Measurements from ENCODE around the gene CDH4.

The CDH4 gene

GRCh38 chr20:61719691-61720347, 467.8 kb downstream of the CDH4 start:
- DNase-seq (ENCODE audit: low read depth), result peak; percentile 37

GRCh38 chr20:61720348-61720696, 468.3 kb downstream of the CDH4 start:
- DNase-seq (ENCODE audit: low read depth), result no peak

GRCh38 chr20:61722146-61722678, 470.2 kb downstream of the CDH4 start:
- no peak for DNase-seq (ENCODE audit: low read depth)

DNA sequence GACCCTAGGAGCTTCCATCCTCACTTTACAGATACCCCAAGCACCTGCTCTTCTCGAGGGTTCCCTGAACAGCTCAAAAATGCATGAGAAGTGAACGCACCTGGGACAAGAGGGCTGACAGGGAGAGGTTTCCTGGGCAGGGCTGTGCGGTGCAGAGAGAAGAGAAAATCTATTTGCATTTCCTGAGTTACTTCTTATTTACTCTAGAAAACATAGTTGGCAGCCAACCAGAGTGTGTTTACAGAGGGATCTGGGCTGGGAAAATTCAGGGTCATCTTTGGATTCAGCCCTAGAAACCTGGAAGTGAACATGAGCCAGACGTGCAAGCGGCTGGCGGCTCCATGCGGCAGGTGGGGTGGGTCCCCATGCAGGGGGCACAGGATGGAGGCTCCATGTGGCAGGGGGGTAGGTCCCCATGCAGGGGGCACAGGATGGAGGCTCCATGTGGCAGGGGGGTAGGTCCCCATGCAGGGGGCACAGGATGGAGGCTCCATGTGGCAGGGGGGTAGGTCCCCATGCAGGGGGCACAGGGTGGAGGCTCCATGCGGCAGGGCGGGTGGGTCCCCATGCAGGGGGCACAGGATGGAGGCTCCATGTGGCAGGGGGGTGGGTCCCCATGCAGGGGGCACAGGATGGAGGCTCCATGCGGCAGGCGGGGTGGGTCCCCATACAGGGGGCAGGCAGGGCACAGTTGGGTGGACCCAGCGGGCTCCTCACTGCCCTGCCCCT, 471.6 kb downstream of the CDH4 start:
- no peak for DNase-seq (ENCODE audit: low read depth)

DNA sequence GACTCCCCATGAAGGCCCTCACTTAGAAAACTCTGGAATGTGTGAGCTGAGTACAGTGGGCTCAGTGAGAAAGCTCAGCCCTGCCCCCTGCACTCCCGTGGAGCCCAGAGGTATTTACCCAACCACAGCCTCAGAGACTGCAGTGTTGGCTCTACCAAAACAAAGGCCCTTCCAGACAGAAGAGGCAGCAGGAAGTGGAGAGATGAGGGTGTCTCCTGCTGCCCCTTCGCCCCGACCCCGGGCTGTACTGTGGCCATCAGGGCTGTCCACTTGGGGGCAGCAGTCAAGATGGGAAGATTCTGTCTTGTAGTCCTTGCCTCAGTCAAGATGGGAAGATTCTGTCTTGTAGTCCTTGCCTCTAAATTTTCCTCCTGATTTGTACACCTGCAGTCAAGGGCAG, 472.3 kb downstream of the CDH4 start:
- DNase-seq (ENCODE audit: low read depth), result no peak

DNA sequence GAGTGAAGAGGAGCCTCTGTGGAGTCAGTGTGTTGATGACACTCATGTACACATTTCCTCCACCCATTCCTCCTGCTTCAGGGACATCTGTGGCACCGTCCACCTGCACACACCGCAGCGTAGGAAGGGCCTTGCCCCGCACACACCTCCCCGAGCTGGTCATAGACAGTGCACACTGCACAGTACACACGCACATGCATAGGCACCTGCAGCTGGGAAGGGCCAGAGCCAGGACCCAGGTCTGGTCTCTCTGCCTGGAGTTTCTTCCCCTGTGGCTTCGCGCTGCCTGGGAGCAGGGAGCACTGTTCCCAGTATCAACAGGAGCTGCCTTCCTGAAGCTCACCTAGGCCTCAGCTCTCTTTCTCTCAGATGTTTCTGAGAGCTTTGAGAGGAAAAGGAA, 473.1 kb downstream of the CDH4 start:
- DNase-seq (ENCODE audit: low read depth), result no peak

DNA sequence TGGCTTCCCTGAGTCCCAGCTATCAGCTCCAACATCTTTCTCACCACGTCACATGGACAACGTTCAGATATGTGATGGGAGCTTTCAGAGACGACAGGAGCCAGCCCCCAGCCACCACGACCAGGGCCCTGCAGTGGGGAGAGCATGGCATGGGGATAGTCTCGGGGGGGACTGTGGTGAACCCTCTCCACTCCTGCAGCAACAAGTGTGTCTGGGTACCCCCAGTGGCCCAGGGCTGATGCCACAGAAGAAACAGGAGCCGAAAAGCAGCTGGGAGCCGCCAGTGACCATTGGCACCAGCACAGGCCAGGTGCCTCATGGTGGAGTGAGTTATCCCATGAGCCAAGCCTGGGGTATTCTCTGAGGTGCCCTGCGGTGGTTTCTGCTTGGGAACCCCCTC, 473.9 kb downstream of the CDH4 start:
- no peak for DNase-seq (ENCODE audit: low read depth)

- no peak for DNase-seq (ENCODE audit: low read depth)
Observed at GRCh38 chr20:61726979-61727378, 474.9 kb downstream of the CDH4 start.

DNA sequence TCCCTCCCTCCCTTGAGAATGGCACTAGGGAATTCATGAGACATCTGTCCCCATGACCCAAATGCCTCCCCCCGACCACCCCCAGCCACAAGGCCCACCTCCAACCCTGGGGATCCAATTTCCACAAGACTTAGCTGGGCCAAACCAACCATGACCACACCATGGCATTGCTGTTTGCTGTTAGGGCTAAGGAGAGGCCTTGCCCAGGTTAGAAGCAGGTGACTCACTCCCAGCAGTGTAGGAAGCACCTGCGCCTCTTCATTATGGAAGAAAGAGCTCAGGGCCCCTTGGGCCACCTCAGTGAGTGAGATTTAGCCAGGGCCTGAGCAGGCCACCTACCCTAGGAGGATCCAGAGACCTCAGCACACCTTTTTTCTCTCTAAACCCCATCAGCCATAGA, 475.7 kb downstream of the CDH4 start:
- no peak for DNase-seq (ENCODE audit: low read depth)

GRCh38 chr20:61728326-61728725, 476.3 kb downstream of the CDH4 start:
- DNase-seq (ENCODE audit: low read depth), result no peak

DNA sequence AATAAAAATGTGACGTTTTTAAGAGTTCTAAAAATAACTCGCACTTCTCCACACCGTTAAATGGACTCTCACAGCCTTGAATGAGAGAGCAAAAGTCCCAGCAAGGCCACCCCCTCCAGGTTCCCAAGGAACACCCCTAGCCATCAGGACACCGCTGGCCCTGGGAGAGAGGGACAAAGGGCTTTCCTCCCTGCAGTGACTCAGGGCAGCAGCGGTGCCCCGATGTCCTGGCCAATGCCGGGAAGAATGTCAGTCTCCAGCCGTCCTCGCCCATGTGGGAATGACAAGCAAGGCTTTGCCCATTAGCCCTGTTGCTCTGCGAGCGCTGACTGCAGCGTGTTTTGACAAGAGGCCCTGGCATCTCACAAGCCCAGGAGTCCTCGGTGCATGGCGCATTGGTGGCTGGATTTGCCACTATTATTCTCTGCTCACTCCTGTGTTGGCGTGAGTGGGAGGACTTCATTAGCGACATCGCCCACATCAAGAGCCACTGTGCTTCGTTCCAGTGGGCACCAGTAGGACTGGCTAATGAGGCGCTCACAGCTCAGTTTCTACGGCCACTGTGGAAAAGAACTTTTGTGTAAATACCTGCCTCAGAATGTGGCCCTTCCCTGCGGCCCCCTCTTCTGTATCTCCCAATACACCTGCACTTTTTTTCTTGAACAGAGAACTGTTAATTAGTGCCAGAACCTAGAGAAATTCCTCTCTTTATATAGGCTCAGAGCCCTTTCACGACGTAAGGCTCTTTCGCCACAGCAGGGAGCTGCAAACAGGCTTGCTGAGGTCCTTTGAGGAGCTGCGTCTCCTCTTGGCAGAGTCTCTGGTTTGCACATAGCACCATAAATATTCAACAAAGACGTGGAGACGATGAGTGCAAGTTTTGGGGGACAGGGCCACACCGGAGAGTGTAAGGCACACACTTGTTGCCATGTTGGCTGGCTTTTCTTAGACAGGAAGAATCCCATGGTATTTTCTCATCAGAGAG, 477.0 kb downstream of the CDH4 start:
- DNase-seq (ENCODE audit: low read depth), result no peak

- DNase-seq (ENCODE audit: low read depth), result no peak
Observed at GRCh38 chr20:61730631-61731362, 478.7 kb downstream of the CDH4 start.

GRCh38 chr20:61731363-61732181, 479.5 kb downstream of the CDH4 start:
- no peak for DNase-seq (ENCODE audit: low read depth)

- no peak for DNase-seq (ENCODE audit: low read depth)
Observed at GRCh38 chr20:61732511-61733210, 480.6 kb downstream of the CDH4 start.

DNA sequence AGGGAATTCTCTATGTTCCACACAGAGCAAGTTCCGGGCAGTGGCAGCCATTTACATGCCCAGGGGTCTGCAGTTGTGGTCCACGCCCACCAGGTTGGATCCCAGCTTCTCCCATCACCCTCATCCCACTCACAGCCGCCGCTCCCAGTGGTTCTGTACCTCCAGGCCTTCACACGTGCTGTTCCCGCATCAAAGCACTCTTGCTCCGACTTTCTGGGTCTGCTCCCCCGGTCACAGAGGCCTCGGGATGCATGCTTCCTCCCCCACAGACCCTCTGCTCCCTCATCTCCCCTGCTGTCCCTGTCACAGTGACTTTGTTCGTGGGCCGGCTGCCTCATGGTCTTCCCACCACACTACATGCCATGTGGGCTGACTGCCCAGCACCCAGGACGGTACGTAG, 481.2 kb downstream of the CDH4 start:
- DNase-seq (ENCODE audit: low read depth), result no peak

- DNase-seq (ENCODE audit: low read depth), result no peak
Observed at GRCh38 chr20:61733891-61734732, 482.1 kb downstream of the CDH4 start.

GRCh38 chr20:61734733-61735502, 482.9 kb downstream of the CDH4 start:
- no peak for DNase-seq (ENCODE audit: low read depth)

GRCh38 chr20:61735503-61735785, 483.4 kb downstream of the CDH4 start:
- no peak for DNase-seq (ENCODE audit: low read depth)
